HG03064 (cell line): ENCODE data around the gene FBXL17.

Experiments
- ATAC-seq: cut with Tn5 transposase; IDR thresholded peaks from one replicate; pipeline ENCODE4 v1.9.1; 2021; ENCODE audit warnings: low read depth; ENCODE audit not compliant: unreplicated experiment

FBXL17 gene

GRCh38 chr5:108028412-108028811 lies 353.5 kb downstream of the FBXL17 start:
- ATAC-seq, result no peak

DNA sequence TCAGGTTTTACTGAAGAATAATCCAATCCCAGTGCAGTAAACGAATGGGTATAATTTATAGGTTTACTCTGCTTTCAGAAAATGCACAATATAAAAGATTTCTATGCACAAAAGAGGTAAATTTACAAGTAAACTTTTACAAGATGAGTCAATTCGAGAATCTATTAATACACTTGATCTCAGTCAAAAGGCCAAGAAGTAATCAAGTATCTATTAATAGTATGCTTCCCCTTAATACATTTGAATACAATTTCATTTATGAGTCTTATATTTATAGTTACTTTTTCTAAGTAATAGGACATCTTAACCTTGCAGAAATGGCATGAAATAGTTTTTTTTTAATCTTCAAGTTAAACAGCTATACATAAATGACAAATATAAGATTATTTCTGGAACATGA lies 355.9 kb downstream of the FBXL17 start:
- no peak for ATAC-seq

DNA sequence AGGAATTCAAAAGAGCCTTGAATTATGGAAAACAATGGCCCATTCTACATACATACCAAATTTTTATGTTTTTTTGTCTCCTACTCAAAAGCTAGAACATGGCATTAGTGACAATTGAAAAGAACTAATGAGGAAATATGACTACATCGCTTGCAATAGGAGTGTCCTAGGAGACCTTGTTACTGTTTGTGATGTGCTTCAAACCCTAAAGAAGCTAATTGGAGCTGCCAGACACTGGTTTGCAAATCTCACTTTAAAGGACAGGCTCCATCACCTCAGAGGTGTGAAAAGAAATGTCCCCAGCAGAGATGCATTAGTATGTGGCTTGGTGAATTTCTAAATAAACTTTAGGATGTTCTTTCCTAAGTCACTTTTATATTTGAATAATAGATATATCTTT lies 356.9 kb downstream of the FBXL17 start:
- no peak for ATAC-seq

GRCh38 chr5:108016101-108016500 lies 365.8 kb downstream of the FBXL17 start:
- ATAC-seq, result no peak

- no peak for ATAC-seq
These were observed 375.1 kb downstream of the FBXL17 start for GRCh38 chr5:108006791-108007190.

GRCh38 chr5:108003178-108003577 lies 378.7 kb downstream of the FBXL17 start:
- ATAC-seq, result no peak

DNA sequence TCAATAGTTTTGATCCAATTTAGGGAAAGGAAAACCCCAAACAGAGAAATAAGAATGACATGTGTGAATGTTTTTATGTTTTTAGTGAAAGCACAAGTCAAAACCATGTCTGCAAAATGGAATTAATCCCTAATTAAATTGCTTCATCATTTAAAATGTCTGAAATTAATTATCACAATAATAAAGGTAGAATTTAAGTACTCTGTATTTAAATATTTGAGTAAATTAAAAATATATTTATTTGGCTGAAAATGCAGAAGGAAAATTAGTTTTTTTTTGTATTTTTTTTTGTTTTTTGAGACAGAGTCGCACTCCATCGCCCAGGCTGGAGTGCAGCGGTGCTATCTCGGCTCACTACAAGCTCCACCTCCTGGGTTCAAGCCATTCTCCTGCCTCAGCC lies 380.7 kb downstream of the FBXL17 start:
- ATAC-seq, result no peak

GRCh38 chr5:107997338-107997980 lies 384.4 kb downstream of the FBXL17 start:
- no peak for ATAC-seq

DNA sequence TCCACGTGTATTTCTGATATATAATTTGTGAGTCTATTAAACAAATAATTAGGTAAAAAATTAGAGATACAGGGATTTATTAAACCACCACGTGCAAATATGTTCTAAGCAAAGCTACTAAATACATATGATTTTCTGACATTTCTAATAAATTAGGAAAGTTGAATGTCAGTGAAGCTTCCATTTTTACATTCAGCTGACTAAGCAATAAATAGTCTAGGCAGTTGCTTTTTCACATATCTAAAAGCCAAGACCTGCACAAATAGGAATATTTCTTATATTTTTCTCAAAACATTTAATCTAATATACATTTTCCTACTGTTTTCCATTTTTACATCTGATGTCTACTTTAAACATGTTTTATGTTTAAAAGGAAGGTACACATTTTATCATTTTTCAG lies 388.6 kb downstream of the FBXL17 start:
- no peak for ATAC-seq

DNA sequence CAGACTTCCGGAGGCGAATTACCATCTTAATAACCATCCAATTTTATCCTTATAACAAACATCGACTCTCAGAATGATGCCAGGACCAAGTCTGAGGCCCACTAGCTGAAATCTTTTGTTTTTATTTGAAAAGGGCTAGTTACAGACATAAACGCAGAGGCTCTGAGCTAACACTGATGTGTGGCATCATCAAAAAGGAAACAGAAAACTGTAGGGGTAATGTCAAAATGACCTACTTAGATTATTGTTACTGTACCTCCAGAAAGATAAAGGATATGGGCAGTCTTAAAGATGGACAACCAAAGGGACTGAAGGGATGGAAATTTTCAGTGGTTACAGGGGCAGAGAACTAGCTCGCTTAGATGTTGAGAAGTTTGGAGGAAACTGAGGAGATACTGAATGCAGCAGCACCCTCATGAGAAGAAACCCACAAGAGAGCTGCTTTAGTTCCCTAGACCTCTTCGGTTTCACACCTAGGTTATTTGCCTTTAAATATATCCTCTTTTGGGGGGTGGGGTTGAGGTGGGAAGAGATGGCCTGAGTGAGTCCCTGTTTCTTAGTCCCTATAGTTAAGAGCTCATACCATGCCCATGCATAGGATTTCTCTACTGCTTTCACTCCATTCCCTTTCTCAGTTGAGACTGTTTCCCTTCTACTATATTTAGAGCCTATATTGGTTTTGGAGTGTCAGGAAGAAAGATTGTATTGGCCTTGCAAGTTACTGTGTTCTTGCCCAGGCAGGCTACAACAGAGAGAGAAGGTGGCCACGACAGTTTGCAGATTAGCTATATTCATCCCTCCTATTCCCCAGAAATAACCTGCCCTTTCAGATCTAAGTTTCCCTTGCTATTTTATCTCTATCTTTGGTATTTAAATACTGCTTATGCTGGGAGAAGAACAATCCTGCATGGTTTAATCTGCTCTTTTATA lies 390.8 kb downstream of the FBXL17 start:
- no peak for ATAC-seq

- no peak for ATAC-seq
These were observed 396.8 kb downstream of the FBXL17 start for GRCh38 chr5:107985144-107985543.

GRCh38 chr5:107982703-107983425 lies 399.0 kb downstream of the FBXL17 start:
- ATAC-seq, result no peak

DNA sequence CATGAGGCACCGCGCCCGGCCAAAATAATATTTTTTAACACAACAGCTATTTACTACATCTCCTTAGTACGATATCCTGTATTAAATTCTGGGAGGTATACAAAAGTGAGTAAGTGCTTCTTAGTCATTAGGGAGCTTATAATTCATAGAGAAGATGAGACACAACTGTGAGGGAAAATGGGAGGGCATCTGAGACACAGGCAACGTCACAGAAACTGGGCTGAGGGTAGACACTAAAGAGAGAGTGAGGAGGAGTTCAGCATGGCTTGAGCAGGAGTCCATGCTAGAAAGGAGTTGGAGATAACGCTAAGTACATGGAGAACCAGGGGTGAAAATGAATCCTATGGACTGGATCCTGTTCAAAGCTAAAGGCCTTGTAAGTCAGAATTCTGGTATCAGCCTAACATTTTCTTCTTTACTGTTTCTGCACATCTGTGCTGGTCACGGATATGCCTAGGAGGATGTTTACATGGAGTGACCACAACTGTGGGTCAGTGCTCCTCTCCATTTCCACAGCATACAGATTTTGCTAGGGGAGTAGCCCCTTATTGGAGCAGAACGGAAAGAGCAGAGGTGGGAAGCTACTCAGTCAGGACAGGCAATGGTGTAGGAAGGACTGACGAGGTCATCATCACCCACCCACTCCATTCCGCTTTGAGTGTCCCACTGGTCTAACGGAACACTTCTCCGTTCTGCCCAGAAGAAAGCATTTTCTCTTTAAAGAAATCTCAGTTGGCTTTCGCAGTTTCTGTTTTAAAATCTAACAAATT lies 400.8 kb downstream of the FBXL17 start:
- ATAC-seq, result no peak

GRCh38 chr5:107979900-107980299 lies 402.0 kb downstream of the FBXL17 start:
- ATAC-seq, result no peak

- ATAC-seq, result no peak
These were observed 402.6 kb downstream of the FBXL17 start for GRCh38 chr5:107979291-107979690.

- ATAC-seq, result no peak
These were observed 404.3 kb downstream of the FBXL17 start for GRCh38 chr5:107977550-107978071.

GRCh38 chr5:107975568-107975967 lies 406.3 kb downstream of the FBXL17 start:
- ATAC-seq, result no peak

- no peak for ATAC-seq
These were observed 410.1 kb downstream of the FBXL17 start for GRCh38 chr5:107971846-107972245.

- ATAC-seq, result no peak
These were observed 412.1 kb downstream of the FBXL17 start for GRCh38 chr5:107969847-107970246.

GRCh38 chr5:107968998-107969397 lies 412.9 kb downstream of the FBXL17 start:
- no peak for ATAC-seq
